Measurements from ENCODE around the gene GRID1.

Gene GRID1

GRCh38 chr10:85926136-85926535, 440.5 kb downstream of the GRID1 start:
- no peak overlapping the region for H2AFZ ChIP-seq (ENCODE audit: low read length)
- H3K27ac ChIP-seq (ENCODE audit: low read depth, low read length, poor library complexity, severe bottlenecking) = no peak overlapping the region
- no peaks in the 10 kb centered on the region for H4K20me1 ChIP-seq (ENCODE audit: insufficient read depth, low read length)
- no peaks in the 10 kb centered on the region for H3K79me2 ChIP-seq (ENCODE audit: insufficient read depth, low read length)
- TF ChIP-seq EZH2 (IDR thresholded peaks at IDR 0.05; ENCODE audit: borderline replicate concordance, low read length) = no peak
- no peak for TF ChIP-seq CTCF (IDR thresholded peaks at IDR 0.05; ENCODE audit: low read length)
- H3K9ac ChIP-seq (ENCODE audit: low read length) = no peak overlapping the region
- no peaks in the 10 kb centered on the region for H3F3A ChIP-seq (ENCODE audit: insufficient read depth, low read length)
- H3K36me3 ChIP-seq (ENCODE audit: insufficient read depth, low read length) = no peaks in the 10 kb centered on the region
- H3K27me3 ChIP-seq (ENCODE audit: insufficient read depth, low read length) = no peaks in the 10 kb centered on the region
- H3K9me2 ChIP-seq (ENCODE audit: low read depth, low read length) = no peaks in the 10 kb centered on the region
- no peak overlapping the region for H3K4me3 ChIP-seq (ENCODE audit: low read depth, low read length, poor library complexity, severe bottlenecking)
- H3K4me2 ChIP-seq (ENCODE audit: low read length) = no peak overlapping the region
- H3K9me3 ChIP-seq (ENCODE audit: low read length) = no peaks in the 10 kb centered on the region
- H3K4me1 ChIP-seq (ENCODE audit: insufficient read depth, low read length, severe bottlenecking) = no peaks in the 10 kb centered on the region

- no peak overlapping the region for H3K27ac ChIP-seq (ENCODE audit: low read depth, low read length, poor library complexity, severe bottlenecking)
- TF ChIP-seq EZH2 (IDR thresholded peaks at IDR 0.05; ENCODE audit: borderline replicate concordance, low read length) (no peak), CTCF (IDR thresholded peaks at IDR 0.05; ENCODE audit: low read length) (no peak)
- H3K4me3 ChIP-seq (ENCODE audit: low read depth, low read length, poor library complexity, severe bottlenecking) = no peak overlapping the region
- no peaks in the 10 kb centered on the region for H3F3A ChIP-seq (ENCODE audit: insufficient read depth, low read length)
- H3K9me2 ChIP-seq (ENCODE audit: low read depth, low read length) = no peaks in the 10 kb centered on the region
- H3K9ac ChIP-seq (ENCODE audit: low read length) = no peak overlapping the region
- H4K20me1 ChIP-seq (ENCODE audit: insufficient read depth, low read length) = no peaks in the 10 kb centered on the region
- H3K4me1 ChIP-seq (ENCODE audit: insufficient read depth, low read length, severe bottlenecking) = no peaks in the 10 kb centered on the region
- no peaks in the 10 kb centered on the region for H3K27me3 ChIP-seq (ENCODE audit: insufficient read depth, low read length)
- H3K9me3 ChIP-seq (ENCODE audit: low read length) = no peaks in the 10 kb centered on the region
- no peak overlapping the region for H2AFZ ChIP-seq (ENCODE audit: low read length)
- H3K36me3 ChIP-seq (ENCODE audit: insufficient read depth, low read length) = no peaks in the 10 kb centered on the region
- no peak overlapping the region for H3K4me2 ChIP-seq (ENCODE audit: low read length)
- H3K79me2 ChIP-seq (ENCODE audit: insufficient read depth, low read length) = no peaks in the 10 kb centered on the region
Observed at GRCh38 chr10:85925201-85925750, 441.3 kb downstream of the GRID1 start.

- H4K20me1 ChIP-seq (ENCODE audit: insufficient read depth, low read length) = no peaks in the 10 kb centered on the region
- H3K27me3 ChIP-seq (ENCODE audit: insufficient read depth, low read length) = no peaks in the 10 kb centered on the region
- H3K36me3 ChIP-seq (ENCODE audit: insufficient read depth, low read length) = no peaks in the 10 kb centered on the region
- no peak overlapping the region for H3K4me3 ChIP-seq (ENCODE audit: low read depth, low read length, poor library complexity, severe bottlenecking)
- no peak overlapping the region for H2AFZ ChIP-seq (ENCODE audit: low read length)
- no peak for TF ChIP-seq EZH2 (IDR thresholded peaks at IDR 0.05; ENCODE audit: borderline replicate concordance, low read length)
- TF ChIP-seq CTCF (IDR thresholded peaks at IDR 0.05; ENCODE audit: low read length) = no peak
- no peaks in the 10 kb centered on the region for H3K79me2 ChIP-seq (ENCODE audit: insufficient read depth, low read length)
- H3K27ac ChIP-seq (ENCODE audit: low read depth, low read length, poor library complexity, severe bottlenecking) = no peak overlapping the region
- no peak overlapping the region for H3K9ac ChIP-seq (ENCODE audit: low read length)
- no peaks in the 10 kb centered on the region for H3K9me2 ChIP-seq (ENCODE audit: low read depth, low read length)
- H3K9me3 ChIP-seq (ENCODE audit: low read length) = no peaks in the 10 kb centered on the region
- no peaks in the 10 kb centered on the region for H3K4me1 ChIP-seq (ENCODE audit: insufficient read depth, low read length, severe bottlenecking)
- H3K4me2 ChIP-seq (ENCODE audit: low read length) = no peak overlapping the region
- H3F3A ChIP-seq (ENCODE audit: insufficient read depth, low read length) = no peaks in the 10 kb centered on the region
Observed at GRCh38 chr10:85924382-85925102, 442.1 kb downstream of the GRID1 start.
